GM10248 (cell line): Measurements from ENCODE around the gene CD70.
"Not testable (repeated sequence)": the region's sequence is repeated elsewhere in the genome, so short reads cannot be mapped to it uniquely, and the experiment has no call there.

Experiments
- CTCF ChIA-PET: fragments of 300-600 bp; sonication (Branson Sonifier 250); formaldehyde crosslinking; extraction: SDS; loops from one replicate; lab custom pipeline; 2021; ENCODE audit warnings: antibody characterized with exemption; lab: Yijun Ruan, JAX
- POLR2A ChIA-PET: fragments of 350-650 bp; sonication (Branson Sonifier 250); formaldehyde crosslinking; extraction: SDS; loops from one replicate; lab custom pipeline; 2020; ENCODE audit warnings: antibody characterized with exemption; lab: Yijun Ruan, JAX
- DNase-seq: peaks from one replicate; pipeline ENCODE4 v3.0.0; 2012; ENCODE audit errors: extremely low spot score
- TF ChIP-seq, protein P1 (sequence below): IDR thresholded peaks from 2 replicates; pipeline ENCODE4 v1.5.1; 2012; ENCODE audit warnings: mild to moderate bottlenecking, low read depth; ENCODE audit errors: extremely low read depth, missing control alignments, control extremely low read depth

Gene CD70

DNA sequence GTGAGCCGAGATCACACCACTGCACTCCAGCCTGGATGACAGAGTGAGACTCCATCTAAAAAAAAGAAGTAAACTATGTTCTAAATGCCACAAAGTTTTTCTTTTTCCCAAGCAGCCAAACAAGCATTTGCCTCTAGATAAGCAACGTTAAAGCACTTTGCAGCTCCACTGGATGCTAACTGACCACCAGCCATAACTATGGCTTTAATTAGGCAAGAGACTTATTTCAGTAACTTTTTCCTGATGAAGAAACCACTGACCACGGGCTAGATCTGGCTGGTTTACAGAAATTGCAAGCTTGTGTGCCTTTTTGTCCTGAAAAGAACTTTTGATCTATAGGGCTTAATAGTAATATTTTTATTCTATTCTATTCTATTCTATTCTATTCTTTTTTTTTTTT lies 22.1 kb downstream of the CD70 start:
- TF ChIP-seq, protein P1, sequence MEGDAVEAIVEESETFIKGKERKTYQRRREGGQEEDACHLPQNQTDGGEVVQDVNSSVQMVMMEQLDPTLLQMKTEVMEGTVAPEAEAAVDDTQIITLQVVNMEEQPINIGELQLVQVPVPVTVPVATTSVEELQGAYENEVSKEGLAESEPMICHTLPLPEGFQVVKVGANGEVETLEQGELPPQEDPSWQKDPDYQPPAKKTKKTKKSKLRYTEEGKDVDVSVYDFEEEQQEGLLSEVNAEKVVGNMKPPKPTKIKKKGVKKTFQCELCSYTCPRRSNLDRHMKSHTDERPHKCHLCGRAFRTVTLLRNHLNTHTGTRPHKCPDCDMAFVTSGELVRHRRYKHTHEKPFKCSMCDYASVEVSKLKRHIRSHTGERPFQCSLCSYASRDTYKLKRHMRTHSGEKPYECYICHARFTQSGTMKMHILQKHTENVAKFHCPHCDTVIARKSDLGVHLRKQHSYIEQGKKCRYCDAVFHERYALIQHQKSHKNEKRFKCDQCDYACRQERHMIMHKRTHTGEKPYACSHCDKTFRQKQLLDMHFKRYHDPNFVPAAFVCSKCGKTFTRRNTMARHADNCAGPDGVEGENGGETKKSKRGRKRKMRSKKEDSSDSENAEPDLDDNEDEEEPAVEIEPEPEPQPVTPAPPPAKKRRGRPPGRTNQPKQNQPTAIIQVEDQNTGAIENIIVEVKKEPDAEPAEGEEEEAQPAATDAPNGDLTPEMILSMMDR = no peak
- no peak for DNase-seq
- ChIA-PET CTCF (interaction anchor here (0.7 to 2.0 kb wide), 2 partner anchors 17 to 24 kb away, joined by 3 to 4 read pairs; no protein-coding TSS in a partner anchor), POLR2A (interaction anchor here (0.7 kb wide), 1 partner anchor 19 kb away, joined by 3 read pairs; no protein-coding TSS in a partner anchor)

DNA sequence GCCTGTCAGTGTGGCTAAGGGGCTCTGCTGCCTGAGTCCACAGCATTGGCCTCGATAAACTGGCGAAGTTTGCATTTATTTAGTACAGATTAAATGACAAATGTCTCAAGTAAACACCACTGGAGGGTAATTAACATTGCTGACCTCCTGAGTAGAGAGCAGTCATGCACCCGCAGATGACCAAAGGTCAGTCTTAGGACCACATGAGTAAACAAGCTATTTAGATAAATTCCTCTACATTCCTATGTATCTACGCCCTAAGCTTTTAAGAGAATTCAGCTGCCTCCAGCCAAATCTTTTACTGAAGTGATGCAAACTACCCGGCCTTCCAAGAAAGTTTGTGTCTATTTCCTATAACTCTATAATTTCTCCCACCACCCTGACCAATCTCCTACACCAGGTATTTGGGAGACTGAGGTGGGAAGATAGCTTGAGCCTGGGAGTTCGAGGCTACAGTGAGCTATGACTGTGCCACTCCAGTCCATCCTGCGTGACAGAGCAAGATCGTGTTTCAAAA lies 22.9 kb downstream of the CD70 start:
- ChIA-PET CTCF (interaction anchor here (1.5 kb wide), 1 partner anchor 31 kb away, joined by 3 read pairs; no protein-coding TSS in a partner anchor), POLR2A (no interaction called here)
- TF ChIP-seq, protein P1 = no peak
- no peak for DNase-seq

DNA sequence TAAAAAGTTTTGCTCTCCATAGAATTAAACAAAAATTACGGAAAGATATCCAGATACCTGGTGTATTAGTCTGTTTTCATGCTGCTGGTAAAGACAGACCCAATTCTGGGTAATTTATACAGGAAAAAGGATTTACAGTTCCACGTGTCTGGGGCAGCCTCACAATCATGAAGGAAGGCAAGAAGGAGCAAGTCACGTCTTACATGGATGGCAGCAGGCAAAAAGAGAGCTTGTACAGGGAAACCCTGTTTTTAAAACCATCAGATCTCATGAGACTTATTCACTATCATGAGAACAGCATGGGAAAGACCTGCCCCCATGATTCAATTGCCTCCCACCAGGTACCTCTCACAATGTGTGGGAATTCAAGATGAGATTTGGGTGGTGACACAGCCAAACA lies 24.2 kb downstream of the CD70 start:
- CTCF ChIA-PET = interaction anchor here (1.5 kb wide), 1 partner anchor 33 kb away, joined by 3 read pairs; no protein-coding TSS in a partner anchor
- POLR2A ChIA-PET = not testable (repeated sequence)

DNA sequence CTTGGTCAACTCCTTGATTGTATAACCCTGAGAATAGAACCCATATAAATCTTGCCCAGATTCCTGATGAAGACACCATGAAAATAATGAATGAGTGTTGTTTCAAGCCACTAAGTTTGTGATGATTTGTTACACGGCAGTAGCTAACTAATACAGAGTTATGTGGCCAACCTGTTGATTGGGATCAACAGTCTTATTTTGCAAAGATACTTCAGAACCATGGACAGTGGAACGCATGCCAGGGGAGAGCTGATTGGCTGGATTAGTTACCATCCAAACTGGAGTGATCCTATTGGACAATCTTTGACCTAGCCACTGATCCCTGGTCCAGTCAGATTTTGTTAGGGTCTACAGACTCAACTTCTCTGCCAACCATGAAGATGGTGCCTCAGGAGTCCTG lies 26.6 kb downstream of the CD70 start:
- no peak for DNase-seq
- TF ChIP-seq, protein P1 = no peak
- CTCF ChIA-PET = interaction anchor here (1.0 to 3.5 kb wide), 3 partner anchors 11 to 298 kb away, joined by 3 to 13 read pairs (median 4); no protein-coding TSS in a partner anchor
- POLR2A ChIA-PET = interaction anchor here (0.6 to 0.9 kb wide), 2 partner anchors 13 to 34 kb away, joined by 5 read pairs; partner anchors contain the start of gene TNFSF9

More for the DNA sequence above, 24.2 kb downstream of the CD70 start:
- not testable (repeated sequence) for DNase-seq

DNA sequence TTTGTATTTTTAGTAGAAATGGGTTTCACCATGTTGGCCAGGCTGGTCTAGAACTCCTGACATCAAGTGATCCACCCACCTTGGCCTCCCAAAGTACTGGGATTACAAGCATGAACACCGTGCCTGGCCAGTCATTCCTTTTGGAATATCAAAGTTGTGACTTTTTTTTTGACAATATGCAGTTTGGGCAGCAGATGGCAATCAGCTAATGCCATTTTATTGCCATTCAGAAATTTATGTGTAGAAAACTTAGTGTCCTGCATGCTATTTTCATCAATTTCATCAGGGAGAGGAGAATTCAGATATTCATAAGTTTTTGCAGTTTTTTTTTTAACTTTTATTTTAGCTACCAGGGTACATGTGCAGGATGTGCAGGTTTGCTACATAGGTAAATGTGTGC lies 28.5 kb downstream of the CD70 start:
- CTCF ChIA-PET = interaction anchor here (1.1 to 3.5 kb wide), 4 partner anchors 8 to 175 kb away, joined by 3 to 13 read pairs (median 6); partner anchors contain the start of gene GPR108
- DNase-seq, POLR2A ChIA-PET: not testable (repeated sequence)

DNA sequence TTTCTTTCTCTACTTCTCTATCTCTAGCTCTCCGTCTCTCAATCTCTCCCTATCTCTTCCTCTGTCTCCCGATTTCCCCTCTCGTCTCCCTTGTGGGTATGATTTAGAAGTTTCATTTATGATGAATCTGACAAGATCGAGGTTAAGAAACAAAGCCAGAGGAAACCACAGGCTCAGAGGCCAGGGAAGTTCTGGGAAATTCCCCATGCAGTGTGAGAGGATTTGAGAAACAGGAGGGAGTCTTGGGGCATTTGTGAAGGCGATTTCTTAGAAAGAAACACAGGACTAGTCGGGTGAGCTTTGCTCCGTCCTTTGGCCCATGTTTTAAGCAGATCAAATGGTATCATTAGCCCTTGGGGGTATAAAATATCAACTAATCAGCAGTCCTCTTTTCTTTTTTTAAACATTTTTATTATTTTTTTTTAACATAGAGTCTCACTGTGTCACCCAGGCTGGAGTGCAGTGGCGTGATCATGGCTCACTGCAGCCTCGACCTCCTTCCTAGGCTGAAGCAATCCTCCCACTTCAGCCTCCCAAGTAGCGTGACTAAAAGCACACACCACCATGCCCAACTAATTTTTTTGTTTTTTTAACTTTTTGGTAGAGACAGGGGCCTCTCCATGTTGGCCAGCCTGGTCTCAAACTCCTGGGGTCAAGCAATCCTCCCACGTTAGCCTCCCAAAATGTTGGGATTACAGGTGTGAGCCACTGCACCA lies 34.3 kb downstream of the CD70 start:
- TF ChIP-seq, protein P1 = no peak
- ChIA-PET POLR2A (no interaction called here), CTCF (interaction anchor here (1.1 to 1.5 kb wide), 2 partner anchors 75 to 105 kb away, joined by 3 to 4 read pairs; no protein-coding TSS in a partner anchor)
- no peak for DNase-seq

DNA sequence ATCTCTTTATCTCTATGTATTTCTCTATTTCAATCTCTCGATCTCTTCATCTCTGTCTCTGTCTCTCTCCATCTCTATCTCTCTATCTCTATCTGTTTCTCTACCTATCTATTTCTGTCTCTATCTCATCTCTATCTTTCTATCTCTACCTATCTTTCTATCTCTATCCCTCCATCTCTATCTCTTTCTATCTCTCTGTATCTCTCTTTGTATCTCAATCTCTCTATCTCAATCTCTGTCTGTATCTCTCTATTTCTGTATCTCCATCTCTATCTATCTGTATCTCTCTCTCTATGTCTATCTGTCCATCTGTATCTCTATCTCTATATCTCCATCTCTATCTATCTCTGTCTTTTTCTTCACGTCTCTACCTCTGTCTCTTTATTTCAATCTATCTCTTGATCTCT lies 34.9 kb downstream of the CD70 start:
- no peak for DNase-seq
- TF ChIP-seq, protein P1 = no peak
- POLR2A ChIA-PET = interaction anchor here (1.0 to 1.3 kb wide), 2 partner anchors 15 to 22 kb away, joined by 3 read pairs; no protein-coding TSS in a partner anchor
- CTCF ChIA-PET = interaction anchor here (1.4 to 1.5 kb wide), 2 partner anchors 106 to 308 kb away, joined by 3 to 4 read pairs; no protein-coding TSS in a partner anchor
